Stimulated activated CD8-positive, alpha-beta memory T cell treated with anti-CD3 and anti-CD28 coated beads, Interleukin-15, amount 100 ng/mL, for 48 hours (primary cell): Measurements from ENCODE around the gene AASS.
"Not testable (repeated sequence)": the region's sequence is repeated elsewhere in the genome, so short reads cannot be mapped to it uniquely, and the experiment has no call there.

Source experiments
- DNase-seq, 2 donors: peaks; one replicate each; pipeline ENCODE4 v3.0.0-alpha.2; 2020; ENCODE audit warnings: low read depth in 2 of 2

AASS gene

GRCh38 chr7:122143751-122144711, at the start of gene AASS:
TSS of gene AASS (minus strand) at chr7:122144249. CDS start at chr7:122133726, 10,523 bp downstream.
- DNase-seq, result peak; percentile 62 to 69

GRCh38 chr7:122188785-122189184, 44.7 kb upstream of the AASS start:
- no peak for DNase-seq

GRCh38 chr7:122183106-122183505, 39.1 kb upstream of the AASS start:
- DNase-seq, result no peak

GRCh38 chr7:122182081-122182480, 38.0 kb upstream of the AASS start:
- DNase-seq, result no peak

GRCh38 chr7:122172144-122172543, 28.1 kb upstream of the AASS start:
- not testable (repeated sequence) for DNase-seq

- no peak for DNase-seq
Observed at GRCh38 chr7:122166740-122167139, 22.7 kb upstream of the AASS start.

- no peak for DNase-seq
Observed at GRCh38 chr7:122166275-122166674, 22.2 kb upstream of the AASS start.

- DNase-seq, result no peak
Observed at GRCh38 chr7:122161628-122162027, 17.6 kb upstream of the AASS start.

GRCh38 chr7:122155566-122155965, 11.5 kb upstream of the AASS start:
- no peak for DNase-seq

GRCh38 chr7:122148878-122149277, 4.8 kb upstream of the AASS start:
- DNase-seq, result no peak

- no peak for DNase-seq
Observed at GRCh38 chr7:122148081-122148480, 4.0 kb upstream of the AASS start.

GRCh38 chr7:122145937-122146645, 2.0 kb upstream of the AASS start:
- no peak for DNase-seq

GRCh38 chr7:122143376-122143750, 686 bp downstream of the AASS start:
- no peak for DNase-seq

- DNase-seq, result no peak
Observed at GRCh38 chr7:122140918-122141317, 3.1 kb downstream of the AASS start.

- no peak for DNase-seq
Observed at GRCh38 chr7:122137251-122138077, 6.6 kb downstream of the AASS start.

GRCh38 chr7:122136639-122137245, 7.3 kb downstream of the AASS start:
- DNase-seq, result no peak

- no peak for DNase-seq
Observed at GRCh38 chr7:122136078-122136477, 8.0 kb downstream of the AASS start.

- no peak for DNase-seq
Observed at GRCh38 chr7:122135275-122135674, 8.8 kb downstream of the AASS start.

GRCh38 chr7:122134793-122135192, 9.3 kb downstream of the AASS start:
- not testable (repeated sequence) for DNase-seq

- no peak for DNase-seq
Observed at GRCh38 chr7:122133477-122133876, 10.6 kb downstream of the AASS start.

GRCh38 chr7:122132341-122132740, 11.7 kb downstream of the AASS start:
- DNase-seq, result no peak

- no peak for DNase-seq
Observed at GRCh38 chr7:122123746-122124145, 20.3 kb downstream of the AASS start.
